Hepatocyte (in vitro differentiated cells): ENCODE measurements around the gene SPATA31D4. TPM values are rescaled to one million over a fixed set of nuclear protein-coding genes. Genes with fewer than 3 reads are reported as not detected.

Source experiments
- DNase-seq: peaks from one replicate; pipeline ENCODE4 v3.0.0-alpha.2; 2016; ENCODE audit warnings: low spot score
- H2AFZ ChIP-seq: fragments of 200-600 bp; sonication (generic); 2 replicates; pipeline ENCODE4 v1.6.0; 2016; ENCODE audit warnings: antibody characterized with exemption, mild to moderate bottlenecking
- H3K27ac ChIP-seq: fragments of 200-600 bp; sonication (generic); 2 replicates; pipeline ENCODE4 v1.5.1; 2016; ENCODE audit warnings: mild to moderate bottlenecking
- H3K27me3 ChIP-seq: fragments of 200-600 bp; sonication (generic); 2 replicates; pipeline ENCODE4 v1.6.1; 2016
- H3K36me3 ChIP-seq: fragments of 200-600 bp; sonication (generic); replicated peaks from 2 replicates; pipeline ENCODE4 v1.5.1; 2016; ENCODE audit warnings: low read depth; ENCODE audit not compliant: insufficient read depth
- H3K4me1 ChIP-seq: fragments of 200-600 bp; sonication (generic); 2 replicates; pipeline ENCODE4 v1.5.1; 2016; ENCODE audit warnings: mild to moderate bottlenecking, moderate library complexity; ENCODE audit not compliant: insufficient read depth
- H3K4me2 ChIP-seq: fragments of 200-600 bp; sonication (generic); 2 replicates; pipeline ENCODE4 v1.6.0; 2016
- H3K4me3 ChIP-seq: fragments of 200-600 bp; sonication (generic); 2 replicates; pipeline ENCODE4 v1.5.1; 2016; ENCODE audit warnings: mild to moderate bottlenecking
- H3K79me2 ChIP-seq: fragments of 200-600 bp; sonication (generic); 2 replicates; pipeline ENCODE4 v1.6.0; 2017; ENCODE audit warnings: mild to moderate bottlenecking
- H3K9me2 ChIP-seq: fragments of 200-600 bp; sonication (generic); replicated peaks from 2 replicates; pipeline ENCODE4 v1.6.0; 2017; ENCODE audit warnings: mild to moderate bottlenecking; ENCODE audit not compliant: insufficient read depth
- H3K9me3 ChIP-seq: fragments of 200-600 bp; sonication (generic); 2 replicates; pipeline ENCODE4 v1.5.1; 2016; ENCODE audit warnings: low read depth, mild to moderate bottlenecking
- H4K20me1 ChIP-seq: fragments of 200-600 bp; sonication (generic); 2 replicates; pipeline ENCODE4 v1.6.0; 2016; ENCODE audit warnings: mild to moderate bottlenecking; ENCODE audit not compliant: insufficient read depth, poor library complexity, severe bottlenecking
- EZH2 ChIP-seq: fragments of 200-600 bp; sonication (generic); IDR thresholded peaks from 2 replicates; pipeline ENCODE4 v1.6.1; 2016; ENCODE audit warnings: antibody characterized with exemption, mild to moderate bottlenecking, borderline replicate concordance
- EZH2phosphoT487 ChIP-seq: fragments of 200-600 bp; sonication (generic); IDR thresholded peaks from one replicate; pipeline ENCODE4 v1.6.1; 2018; ENCODE audit warnings: antibody characterized with exemption, mild to moderate bottlenecking, low read depth, moderate library complexity; ENCODE audit not compliant: unreplicated experiment, severe bottlenecking
- WGBS: methylation state at CpG from one replicate; pipeline ENCODE4 v1.1.6; 2016; ENCODE audit warnings: low lambda C conversion rate; ENCODE audit errors: missing lambda C conversion rate; 5-methylcytosine and 5-hydroxymethylcytosine counted together
- polyA plus RNA-seq: library from polyadenylated mRNA; unstranded; fragments of >200 nt; fragmentation: Nextera tagmentation; extraction: Ambion mirVana; gene quantifications from 2 replicates; pipeline ENCODE4 v1.2.1, GENCODE V29; 2016
- total RNA-seq: library from RNA; depleted of rRNA; stranded (reverse); fragments of >200 nt; gene quantifications from 2 replicates; pipeline ENCODE4 v1.2.3, GENCODE V29; 2014
- TF ChIP-seq, protein P1 (sequence below): fragments of 200-600 bp; sonication (generic); IDR thresholded peaks from 2 replicates; pipeline ENCODE4 v1.5.1; 2016; ENCODE audit warnings: antibody characterized with exemption, mild to moderate bottlenecking; ENCODE audit not compliant: poor library complexity

SPATA31D4 gene
- total and polyA plus RNA-seq, 2 experiments from 2014 or later = not detected

DNA sequence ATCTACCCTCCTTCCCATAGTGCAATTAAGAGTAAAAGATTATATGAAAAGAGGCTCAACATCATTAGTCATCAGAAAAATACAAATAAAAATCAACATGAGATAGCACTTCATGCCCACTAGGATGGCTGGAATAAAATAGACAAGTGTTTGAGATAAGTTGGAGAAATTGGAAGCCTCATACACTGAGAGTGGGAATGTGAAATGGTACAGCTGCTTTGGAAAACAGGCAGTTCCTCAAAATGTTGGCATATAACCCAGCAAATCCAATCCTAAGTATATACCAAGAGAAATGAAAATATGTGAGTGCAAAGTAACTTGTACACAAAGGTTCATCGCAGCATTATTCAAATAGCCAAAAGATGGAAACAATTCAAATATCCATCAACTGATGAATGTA lies 24.9 kb downstream of the SPATA31D4 start:
- Histone ChIP-seq H3K9me2 (no peaks in the 10 kb centered on the region), H2AFZ (no peak overlapping the region), H3K36me3 (no peaks in the 10 kb centered on the region), H3K4me2 (no peak overlapping the region), H3K27ac (no peak overlapping the region), H3K9me3 (no peaks in the 10 kb centered on the region), H3K27me3 (no peaks in the 10 kb centered on the region), H3K79me2 (no peaks in the 10 kb centered on the region), H3K4me1 (no peaks in the 10 kb centered on the region), H3K4me3 (no peak overlapping the region), H4K20me1 (no peaks in the 10 kb centered on the region)
- no peak for TF ChIP-seq EZH2
- DNase-seq = no peak
- WGBS = 93% methylated on average over 1 of the region's 1 CpG

DNA sequence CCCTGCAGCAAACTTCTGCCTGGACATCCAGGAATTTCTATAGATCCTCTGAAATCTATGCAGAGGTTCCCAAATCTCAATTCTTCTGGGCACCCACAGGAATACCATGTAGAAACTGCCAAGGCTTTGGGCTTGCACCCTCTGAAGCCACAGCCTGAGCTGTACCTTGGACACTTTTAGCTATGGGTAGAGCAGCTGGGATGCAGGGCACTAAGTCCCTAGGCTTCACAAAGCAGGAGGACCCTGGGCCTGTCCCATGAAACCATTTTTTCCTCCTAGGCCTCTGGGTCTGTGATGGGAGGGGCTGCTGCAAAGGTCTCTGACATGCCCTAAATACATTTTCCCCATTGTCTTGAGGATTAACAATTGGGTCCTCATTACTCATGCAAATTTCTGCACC lies 27.4 kb downstream of the SPATA31D4 start:
- TF ChIP-seq EZH2 (no peak), EZH2phosphoT487 (no peak)
- TF ChIP-seq, protein P1, sequence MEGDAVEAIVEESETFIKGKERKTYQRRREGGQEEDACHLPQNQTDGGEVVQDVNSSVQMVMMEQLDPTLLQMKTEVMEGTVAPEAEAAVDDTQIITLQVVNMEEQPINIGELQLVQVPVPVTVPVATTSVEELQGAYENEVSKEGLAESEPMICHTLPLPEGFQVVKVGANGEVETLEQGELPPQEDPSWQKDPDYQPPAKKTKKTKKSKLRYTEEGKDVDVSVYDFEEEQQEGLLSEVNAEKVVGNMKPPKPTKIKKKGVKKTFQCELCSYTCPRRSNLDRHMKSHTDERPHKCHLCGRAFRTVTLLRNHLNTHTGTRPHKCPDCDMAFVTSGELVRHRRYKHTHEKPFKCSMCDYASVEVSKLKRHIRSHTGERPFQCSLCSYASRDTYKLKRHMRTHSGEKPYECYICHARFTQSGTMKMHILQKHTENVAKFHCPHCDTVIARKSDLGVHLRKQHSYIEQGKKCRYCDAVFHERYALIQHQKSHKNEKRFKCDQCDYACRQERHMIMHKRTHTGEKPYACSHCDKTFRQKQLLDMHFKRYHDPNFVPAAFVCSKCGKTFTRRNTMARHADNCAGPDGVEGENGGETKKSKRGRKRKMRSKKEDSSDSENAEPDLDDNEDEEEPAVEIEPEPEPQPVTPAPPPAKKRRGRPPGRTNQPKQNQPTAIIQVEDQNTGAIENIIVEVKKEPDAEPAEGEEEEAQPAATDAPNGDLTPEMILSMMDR = no peak
- no peak overlapping the region for H3K4me3 ChIP-seq
- H3K79me2 ChIP-seq = no peaks in the 10 kb centered on the region
- no peak overlapping the region for H3K27ac ChIP-seq
- no peaks in the 10 kb centered on the region for H3K36me3 ChIP-seq
- no peak for DNase-seq
- no peak overlapping the region for H3K4me2 ChIP-seq
- no peaks in the 10 kb centered on the region for H3K9me3 ChIP-seq
- no peaks in the 10 kb centered on the region for H3K4me1 ChIP-seq
- no peaks in the 10 kb centered on the region for H4K20me1 ChIP-seq
- no peaks in the 10 kb centered on the region for H3K27me3 ChIP-seq
- H2AFZ ChIP-seq = no peak overlapping the region
- H3K9me2 ChIP-seq = no peaks in the 10 kb centered on the region

DNA sequence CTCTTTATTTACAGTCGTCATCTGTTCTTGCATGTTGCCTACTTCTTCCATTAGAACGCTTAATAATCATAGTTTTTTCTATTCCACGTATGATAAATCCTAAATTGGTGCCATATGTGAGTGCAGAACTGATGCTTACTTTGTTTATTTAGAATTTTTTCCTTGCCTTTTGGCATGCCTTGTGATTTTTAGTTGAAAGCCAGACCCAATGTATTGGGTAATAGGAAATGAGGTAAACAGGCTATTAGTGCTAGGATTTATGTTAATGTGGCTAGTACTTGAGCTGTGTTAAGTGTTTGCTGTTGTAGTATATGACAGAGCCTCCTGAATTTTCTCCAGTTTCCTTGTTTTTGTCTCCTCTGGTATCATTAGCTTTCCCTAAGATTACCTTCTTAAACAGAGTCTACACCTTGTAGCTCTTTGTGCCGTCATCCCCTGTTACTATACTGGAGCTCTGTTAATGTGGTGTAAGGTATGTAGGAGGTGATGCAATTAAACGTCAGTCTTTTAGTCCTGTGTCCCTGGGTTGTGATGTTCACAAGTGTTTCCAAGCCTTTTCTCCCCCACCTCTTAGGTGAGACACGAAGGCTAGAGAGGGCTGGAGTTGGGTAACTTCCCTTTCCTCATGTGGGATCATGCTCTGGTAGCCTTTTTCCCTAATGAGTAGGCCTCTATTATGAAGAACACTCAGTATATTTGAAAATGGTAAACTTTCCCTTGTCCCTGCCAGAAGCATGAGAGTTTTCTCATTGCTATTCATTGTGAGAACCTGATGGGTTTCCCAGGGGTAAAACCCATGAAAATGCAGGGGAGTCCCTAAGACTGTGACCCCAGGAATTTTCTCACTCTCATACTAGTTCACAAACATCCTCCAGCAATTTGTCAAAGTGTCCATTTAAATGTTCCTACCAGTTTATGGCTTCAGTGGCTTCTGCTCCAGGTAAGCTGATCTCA lies 36.3 kb downstream of the SPATA31D4 start:
- no peaks in the 10 kb centered on the region for H3K79me2 ChIP-seq
- no peak overlapping the region for H3K4me3 ChIP-seq
- H3K4me1 ChIP-seq = no peaks in the 10 kb centered on the region
- no peaks in the 10 kb centered on the region for H3K27me3 ChIP-seq
- no peaks in the 10 kb centered on the region for H4K20me1 ChIP-seq
- DNase-seq = no peak
- H2AFZ ChIP-seq = no peak overlapping the region
- 70% methylated on average over 6 of the region's 6 CpGs for WGBS
- no peak for TF ChIP-seq EZH2
- TF ChIP-seq, protein P1 = no peak
- no peak for TF ChIP-seq EZH2phosphoT487
- H3K4me2 ChIP-seq = no peak overlapping the region
- no peaks in the 10 kb centered on the region for H3K9me2 ChIP-seq
- H3K36me3 ChIP-seq = no peaks in the 10 kb centered on the region
- no peaks in the 10 kb centered on the region for H3K9me3 ChIP-seq
- no peak overlapping the region for H3K27ac ChIP-seq

DNA sequence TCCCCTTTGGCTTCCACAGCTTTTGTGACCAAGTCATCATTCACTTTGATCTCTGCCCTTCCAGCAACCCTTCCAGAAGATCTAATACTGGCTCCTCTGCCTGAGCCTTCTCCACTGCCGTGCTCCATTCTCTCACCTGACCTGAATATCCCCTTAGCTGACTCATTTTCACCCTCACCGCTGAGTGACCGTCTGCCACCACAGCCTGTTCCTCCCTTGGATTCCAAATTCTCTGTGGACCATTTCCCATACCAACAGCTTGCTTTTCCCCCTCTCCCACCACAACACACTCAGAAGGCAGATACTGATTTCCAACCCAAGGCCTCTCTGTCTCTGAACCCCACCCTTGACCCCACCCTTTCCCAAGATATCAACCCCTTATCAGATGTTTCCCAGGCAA lies 39.8 kb downstream of the SPATA31D4 start:
- TF ChIP-seq, protein P1 = no peak
- WGBS = 94% methylated on average over 3 of the region's 3 CpGs
- H3K4me2 ChIP-seq = no peak overlapping the region
- H2AFZ ChIP-seq = no peak overlapping the region
- no peak overlapping the region for H3K27ac ChIP-seq
- H3K9me3 ChIP-seq = no peaks in the 10 kb centered on the region
- no peak for DNase-seq
- H3K4me3 ChIP-seq = no peak overlapping the region
- no peaks in the 10 kb centered on the region for H4K20me1 ChIP-seq
- no peaks in the 10 kb centered on the region for H3K36me3 ChIP-seq
- no peaks in the 10 kb centered on the region for H3K4me1 ChIP-seq
- H3K9me2 ChIP-seq = no peaks in the 10 kb centered on the region
- no peaks in the 10 kb centered on the region for H3K79me2 ChIP-seq
- no peaks in the 10 kb centered on the region for H3K27me3 ChIP-seq
